Nucleus accumbens (tissue), 56 donors: ENCODE measurements around the gene BSDC1.
"Not testable (repeated sequence)": the region's sequence is repeated elsewhere in the genome, so short reads cannot be mapped to it uniquely, and the experiment has no call there.

ENCODE experiments used
- DNase-seq, 56 donors: peaks; one replicate each; lab custom pipeline; 2025; lab: John Stamatoyannopoulos, UW

BSDC1 gene

DNA sequence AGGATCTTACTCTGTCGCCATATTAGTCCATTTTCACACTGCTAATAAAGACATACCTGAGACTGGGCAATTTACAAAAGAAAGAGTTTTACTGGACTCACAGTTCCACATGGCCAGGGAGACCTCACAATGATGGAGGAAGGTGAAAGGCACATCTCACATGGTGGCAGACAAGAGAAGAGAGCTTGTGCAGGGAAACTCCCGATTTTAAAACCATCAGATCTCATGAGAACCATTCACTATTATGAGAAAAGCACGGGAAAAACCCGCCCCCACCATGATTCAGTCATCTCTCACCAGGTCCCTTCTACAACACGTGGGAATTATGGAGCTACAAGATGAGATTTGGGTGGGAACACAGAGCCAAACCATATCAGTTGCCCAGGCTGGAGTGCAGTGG, 2.3 kb upstream of the BSDC1 start:
- DNase-seq, result not testable (repeated sequence)

DNA sequence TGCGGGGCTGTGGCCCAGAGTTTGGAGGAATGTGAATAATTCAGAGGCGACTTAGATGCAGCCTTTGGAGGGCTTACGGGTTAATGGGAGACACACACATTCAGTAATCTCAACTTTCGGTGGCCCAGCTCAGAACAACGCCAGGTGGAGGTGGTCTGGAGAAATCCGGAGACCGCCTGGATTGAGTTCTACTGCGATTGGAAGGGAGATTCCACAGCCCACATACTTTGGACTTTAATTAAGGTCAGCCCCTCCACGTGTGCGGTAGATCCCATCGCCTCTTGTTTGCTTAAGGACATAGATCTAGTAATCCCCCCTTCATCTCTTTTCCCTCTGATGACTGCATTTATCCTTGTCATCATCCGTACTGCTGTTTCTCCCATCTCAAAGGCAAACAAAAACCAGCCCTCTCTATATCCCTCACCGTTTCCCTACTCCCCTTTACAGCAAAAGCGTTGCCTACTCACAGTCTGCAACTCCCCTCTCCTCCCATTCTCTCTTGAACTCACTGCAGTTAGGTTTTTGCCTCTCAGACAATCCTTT, 720 bp upstream of the BSDC1 start:
- DNase-seq, result peak in 1 of 56 donors; percentile 60

DNA sequence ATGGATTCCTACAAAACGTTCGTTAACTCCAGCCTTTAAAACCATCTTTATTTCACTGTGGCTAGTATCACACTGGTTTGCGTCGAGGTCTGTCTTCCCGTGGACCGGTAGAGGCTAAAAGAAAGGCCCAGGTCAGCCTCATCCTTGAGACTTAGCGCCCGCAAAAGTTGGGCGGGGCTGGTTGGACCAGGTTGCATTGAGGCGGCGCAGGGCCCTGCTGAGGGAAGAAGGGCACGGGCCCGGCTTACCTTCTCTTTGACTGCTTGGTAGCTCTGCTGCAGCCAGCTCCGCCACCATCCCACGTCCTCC, 455 bp downstream of the BSDC1 start:
- DNase-seq, result peak in 8 of 56 donors; percentile 27 to 69 (median 42)

DNA sequence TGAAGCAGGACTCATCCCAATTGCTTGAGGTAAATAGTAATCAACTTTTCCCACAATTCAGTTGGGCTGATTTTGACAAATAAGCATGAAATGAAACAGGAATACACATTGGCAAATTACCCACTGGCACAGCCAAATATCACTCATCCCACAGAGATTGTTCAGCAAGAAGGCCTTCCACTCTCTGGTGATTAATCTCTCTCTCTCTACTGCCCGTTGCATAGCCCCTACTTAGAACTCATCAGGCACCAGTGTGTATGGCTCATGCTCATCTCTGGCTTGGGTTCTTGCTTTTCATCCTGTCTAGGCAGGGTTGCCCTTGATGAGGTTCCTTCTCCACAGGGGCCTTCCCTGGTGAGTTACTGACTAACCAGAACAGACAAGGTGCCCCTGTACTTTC, 1.1 kb downstream of the BSDC1 start:
- DNase-seq, result no peak

DNA sequence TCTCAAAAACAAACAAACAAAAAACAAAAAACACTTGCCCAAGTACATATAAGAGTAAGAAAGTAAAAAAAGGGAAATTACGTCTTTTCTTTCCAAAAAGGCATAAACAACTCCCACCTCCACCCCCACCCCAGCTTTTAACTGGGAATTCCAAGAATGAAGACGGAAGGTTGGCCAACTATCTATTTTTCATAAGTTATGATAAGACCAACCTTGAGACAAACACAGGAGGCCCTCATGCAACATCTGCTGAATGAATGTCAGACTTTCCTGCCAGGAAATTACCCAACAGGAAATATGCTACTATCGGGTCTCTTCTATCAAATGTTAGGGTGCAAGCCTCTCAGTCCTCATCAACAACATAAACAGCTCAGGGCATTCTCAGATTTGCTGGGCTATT, 1.9 kb downstream of the BSDC1 start:
- no peak for DNase-seq

DNA sequence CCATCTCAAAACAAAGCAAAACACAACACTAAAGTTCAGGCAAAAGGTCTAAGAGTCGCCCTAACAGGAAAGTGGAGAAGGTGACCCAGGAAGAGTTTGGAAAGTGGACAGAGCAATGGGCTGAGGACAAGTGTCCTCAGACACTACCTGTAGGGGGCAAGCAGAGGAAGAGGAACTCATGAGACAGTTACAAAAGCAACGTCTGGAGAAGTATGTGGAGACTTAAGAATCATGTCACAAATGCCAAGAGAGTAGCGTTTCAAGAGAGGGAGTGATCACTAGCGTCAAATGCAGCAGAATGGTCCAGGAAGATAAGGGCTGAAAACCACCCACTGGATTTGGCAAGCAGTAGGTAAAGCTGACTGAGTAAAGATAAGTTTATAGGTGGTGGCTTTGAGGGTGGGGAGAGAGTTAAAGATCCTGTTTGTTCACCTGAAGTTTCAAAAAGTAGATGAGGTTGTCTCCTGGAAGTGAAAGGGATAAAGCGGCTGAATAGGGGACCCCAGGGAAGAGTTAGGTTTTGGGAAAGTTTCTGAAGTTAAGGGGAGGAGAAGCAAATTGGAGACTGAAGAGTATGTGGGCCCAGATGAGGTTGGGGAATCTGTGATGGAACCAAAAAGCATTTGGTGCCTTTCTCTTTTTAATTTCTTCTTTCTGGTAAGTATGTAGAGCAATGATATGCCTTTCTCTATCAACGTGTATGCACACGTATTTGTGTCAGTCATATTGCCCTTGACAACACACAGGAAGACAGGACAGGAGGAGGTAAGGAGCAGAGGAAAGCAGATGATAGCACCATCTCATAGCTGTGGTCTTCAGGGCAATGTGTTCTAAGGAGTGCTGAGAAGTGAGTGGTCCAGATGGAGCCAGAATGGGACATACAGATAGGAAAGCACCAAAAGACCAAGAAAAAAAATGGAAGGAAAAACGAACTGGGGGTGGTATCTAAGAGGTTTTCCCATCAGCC, 3.1 kb downstream of the BSDC1 start:
- no peak for DNase-seq

DNA sequence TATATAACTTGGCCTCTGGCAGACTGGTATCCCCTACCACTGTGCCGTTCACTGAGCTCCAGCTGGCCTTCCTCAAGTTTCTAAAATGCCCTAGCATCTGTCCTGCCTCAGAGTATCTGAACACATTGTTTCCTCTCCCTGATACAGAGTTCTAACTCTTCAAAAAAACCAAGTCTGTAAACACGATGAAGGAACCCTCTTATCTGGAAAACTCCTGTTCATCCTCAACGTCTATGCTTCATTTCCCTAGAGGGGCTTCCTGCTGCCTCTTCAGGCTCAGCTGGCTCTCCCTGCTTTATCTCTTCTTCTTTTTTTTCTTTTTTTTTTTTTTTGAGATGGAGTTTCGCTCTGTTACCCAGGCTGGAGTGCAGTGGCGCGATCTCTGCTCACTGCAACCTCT, 5.6 kb downstream of the BSDC1 start:
- no peak for DNase-seq

DNA sequence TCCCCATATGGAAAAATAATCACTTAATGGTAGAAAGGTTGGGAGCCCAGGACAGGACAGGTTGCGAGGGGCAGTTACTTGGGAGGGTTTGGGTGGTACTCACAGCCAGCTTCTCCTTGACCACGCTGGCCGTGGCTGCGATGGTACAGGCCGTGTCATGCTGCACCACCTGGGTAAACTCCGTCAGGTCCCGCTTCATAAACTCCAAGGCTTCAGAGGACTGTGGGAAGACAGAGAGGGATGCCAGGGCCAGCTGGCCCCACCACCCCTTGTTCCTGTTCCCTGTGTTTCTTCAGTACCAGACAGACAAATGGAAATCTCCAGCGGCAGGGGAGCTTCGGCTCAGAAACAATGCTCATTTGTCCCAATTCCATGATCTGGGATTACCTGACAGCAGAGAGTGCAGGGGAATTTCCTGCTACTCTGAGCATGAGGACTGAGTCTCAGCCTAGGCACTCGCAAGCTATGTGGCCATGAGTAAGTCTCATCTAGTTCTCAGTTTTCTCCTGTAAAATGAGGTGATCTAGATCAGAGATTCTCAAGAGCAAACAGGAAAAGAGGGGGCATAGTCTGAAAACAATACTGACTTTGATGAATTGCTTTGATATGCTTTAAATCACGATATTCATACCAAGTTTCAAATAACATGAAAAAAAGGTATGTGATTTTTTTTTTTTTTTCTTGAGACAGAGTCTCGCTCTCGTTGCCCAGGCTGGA, 7.4 kb downstream of the BSDC1 start:
- DNase-seq, result no peak

DNA sequence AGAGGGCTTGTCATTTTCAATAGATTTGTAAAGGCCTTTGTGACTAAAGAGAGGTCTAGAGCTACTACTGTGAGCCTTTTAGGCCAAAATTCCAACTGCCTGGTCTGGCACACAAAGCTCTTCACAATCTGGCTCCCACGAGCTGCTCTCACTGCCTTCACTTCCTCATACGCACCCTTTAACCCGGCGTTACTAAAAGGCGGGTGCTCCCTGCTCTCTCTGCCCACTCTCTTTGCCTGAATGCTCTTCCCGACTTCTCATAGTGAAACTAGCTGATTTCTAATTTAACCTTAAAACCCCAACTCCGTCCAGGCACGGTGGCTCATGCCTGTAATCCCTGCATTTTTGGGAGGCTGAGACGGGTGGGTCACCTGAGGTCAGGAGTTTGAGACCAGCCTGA, 14.2 kb downstream of the BSDC1 start:
- DNase-seq, result no peak

DNA sequence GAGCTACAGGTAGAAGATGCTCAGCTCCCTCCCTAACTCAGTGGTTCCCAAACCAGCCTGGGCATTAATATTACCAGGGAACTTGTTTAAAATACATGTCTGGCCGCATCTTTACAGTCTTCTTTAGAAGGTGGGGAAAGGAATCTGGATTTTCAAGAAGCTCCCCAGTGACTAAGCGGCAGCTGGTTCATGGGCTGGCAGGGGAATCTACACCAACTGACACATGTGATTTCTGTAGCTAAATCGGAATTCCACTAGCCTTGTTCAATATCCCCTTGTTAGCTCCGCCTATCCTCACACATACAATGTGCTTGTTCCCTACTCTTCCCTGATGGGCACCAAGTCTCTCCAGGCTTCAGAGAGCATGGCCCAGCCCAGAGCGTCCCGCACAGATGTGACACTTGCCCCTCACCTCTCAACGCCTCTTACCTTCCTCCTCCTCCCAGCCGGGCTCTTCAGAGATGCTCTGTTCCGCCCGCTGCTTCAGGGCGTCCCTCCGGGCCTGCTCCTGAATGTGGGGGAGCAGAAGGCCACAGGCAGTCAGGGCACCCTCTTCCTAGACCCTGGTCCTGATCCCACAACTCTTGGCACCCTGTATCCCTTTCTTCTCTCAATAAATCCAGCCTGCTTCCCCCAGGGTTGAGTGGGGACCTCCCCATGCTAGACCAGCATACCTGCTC, 16.6 kb downstream of the BSDC1 start:
- no peak for DNase-seq

DNA sequence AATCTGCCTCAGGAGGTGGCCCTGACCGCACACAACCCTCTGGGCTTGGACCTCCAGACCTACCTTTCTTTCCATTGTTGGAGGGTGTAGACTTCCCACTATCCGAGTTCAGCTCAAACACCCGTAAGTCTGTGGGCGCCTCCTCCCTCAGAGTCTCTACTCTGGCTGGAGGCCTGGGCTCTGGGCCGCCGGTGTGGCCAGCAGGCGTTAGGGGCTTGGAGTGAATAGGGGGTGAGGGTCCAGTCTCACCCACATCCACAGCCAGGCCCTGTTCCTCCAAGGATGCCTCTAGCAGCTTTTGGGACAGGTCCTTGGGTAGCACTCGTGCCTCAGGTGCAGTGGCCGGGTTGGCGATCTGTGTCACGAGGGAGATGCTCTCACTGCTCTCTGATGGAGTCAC, 18.0 kb downstream of the BSDC1 start:
- no peak for DNase-seq

DNA sequence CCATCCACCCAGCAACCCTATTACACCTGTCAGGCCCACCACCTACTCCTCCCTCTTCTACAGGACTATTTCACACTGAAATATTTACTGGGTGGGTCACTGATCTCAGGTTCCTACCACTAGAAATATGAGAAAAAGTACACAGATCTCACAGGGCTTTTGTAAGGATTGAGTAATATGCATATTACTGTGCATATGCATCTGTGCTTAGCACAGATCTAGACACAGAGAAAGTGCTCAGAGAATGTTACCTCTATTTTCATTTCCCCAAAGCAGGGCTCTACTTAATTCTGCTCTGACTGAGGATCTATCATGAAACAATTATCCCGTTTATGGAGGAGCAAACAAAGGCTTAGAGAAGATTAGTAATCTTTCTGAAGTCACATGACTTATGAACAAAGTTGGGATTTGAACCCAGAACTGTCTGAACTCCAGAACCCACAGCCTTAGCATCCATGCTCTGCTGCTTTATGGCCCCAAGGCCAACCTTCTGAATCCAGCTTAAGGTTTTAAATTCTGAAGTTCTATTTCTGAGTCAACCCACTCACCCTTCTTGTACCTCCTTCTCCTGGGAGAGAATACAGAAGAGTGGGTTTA, 20.1 kb downstream of the BSDC1 start:
- no peak for DNase-seq

DNA sequence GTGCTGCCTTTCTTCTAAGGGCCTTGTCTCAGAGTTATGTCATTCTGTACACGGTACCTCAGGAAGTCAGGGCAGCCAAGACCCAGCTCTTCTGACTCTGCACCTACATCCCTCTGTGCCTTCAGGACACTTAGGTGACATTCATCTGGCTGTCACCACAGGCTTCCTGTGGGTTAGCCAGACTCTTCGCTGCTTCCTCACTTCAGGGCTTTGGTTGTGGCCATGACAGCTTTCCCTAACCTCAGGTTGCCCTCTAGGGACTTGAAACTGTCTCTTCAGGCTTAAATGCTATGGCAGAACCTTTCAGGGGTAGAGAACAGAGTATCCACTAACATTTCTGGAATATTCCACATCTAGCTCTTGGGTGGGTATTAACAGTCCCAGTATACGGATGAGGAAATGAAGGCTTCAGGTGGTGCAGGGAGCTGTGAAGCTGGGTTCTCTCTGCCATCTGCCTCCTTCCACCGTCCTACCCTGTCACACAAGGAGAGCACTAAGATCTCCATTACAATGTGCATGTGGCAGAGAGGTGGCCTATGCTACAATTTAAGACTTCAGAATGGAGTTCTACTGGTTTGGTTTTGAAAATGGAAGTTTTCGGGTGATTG, 22.0 kb downstream of the BSDC1 start:
- no peak for DNase-seq

DNA sequence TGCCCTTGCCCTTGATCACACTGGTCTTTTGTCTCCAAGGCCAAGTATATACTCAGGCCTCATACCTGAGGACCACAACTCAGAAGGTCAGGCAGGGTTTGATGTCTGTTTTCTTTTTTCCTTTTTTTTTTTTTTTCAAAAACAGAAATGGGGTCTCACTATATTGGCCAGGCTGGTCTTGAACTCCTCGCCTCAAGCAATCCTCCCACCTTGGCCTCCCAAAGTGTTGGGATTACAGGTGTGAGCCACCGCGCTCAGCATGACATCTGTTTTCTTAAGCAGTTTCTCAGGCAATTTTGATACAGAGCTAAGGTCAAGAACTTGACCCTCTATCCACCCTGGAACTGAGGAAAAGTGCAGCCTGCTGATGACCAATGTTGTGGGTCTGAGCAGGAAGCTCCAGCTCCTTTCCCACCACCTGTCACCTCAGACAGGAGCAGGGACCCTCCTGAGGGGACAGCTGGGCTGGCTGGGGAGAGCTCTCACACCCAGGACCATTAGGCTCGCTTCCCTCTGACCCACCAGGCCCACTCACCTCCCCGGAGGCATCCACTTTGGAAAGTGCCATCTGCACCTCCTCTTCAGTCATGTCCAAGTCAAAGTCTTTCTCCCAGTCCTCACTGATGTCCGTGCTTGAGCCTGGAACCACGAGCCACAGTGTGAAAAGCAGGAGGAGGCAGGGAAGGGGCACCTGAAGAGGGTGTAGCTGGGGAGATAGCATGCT, 26.2 kb downstream of the BSDC1 start:
- no peak for DNase-seq

DNA sequence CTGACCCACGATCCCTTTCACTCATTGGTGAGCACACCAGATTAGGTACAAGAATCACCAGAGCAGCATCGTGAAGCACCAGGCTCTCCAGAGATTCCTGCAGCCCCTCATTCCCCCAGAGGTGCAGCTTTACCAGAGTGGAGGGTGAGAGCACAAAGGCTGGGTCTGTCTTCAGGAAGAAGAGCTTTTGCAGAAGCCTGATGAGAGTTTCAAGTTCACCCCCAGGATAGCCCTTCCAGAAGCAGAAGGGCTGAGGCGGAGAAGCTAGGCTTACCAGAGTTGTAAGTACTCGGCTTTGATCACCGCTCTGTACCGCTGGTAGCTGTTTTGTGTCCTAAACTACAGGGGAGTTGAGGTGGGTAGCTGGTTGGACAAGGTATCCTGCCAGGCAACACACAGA, 28.8 kb downstream of the BSDC1 start:
- DNase-seq, result no peak

DNA sequence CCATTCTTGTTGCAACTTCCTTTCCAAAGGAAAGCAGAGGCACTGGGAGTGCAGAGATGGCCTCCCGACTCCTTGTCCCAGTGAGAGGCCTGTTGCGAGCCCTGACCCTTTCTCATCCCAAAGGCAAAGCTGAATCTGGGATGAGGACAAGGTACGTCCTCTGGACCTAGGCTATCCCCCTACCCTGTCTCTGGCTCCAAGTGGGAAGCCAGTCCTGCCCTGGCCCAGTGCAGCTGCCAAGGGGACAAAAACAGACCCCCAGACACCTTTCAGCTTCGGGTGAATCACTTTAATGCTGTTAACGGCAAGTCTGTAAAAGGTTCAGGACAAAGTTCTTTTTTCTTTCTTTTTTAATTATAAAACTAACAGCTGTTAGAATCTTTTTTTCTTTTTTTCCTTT, 29.4 kb downstream of the BSDC1 start:
- DNase-seq, result no peak

DNA sequence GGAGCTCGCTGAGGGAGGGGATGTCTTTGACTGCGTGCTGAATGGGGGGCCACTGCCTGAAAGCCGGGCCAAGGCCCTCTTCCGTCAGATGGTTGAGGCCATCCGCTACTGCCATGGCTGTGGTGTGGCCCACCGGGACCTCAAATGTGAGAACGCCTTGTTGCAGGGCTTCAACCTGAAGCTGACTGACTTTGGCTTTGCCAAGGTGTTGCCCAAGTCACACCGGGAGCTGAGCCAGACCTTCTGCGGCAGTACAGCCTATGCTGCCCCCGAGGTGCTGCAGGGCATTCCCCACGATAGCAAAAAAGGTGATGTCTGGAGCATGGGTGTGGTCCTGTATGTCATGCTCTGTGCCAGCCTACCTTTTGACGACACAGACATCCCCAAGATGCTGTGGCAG, 30.5 kb downstream of the BSDC1 start:
- no peak for DNase-seq

DNA sequence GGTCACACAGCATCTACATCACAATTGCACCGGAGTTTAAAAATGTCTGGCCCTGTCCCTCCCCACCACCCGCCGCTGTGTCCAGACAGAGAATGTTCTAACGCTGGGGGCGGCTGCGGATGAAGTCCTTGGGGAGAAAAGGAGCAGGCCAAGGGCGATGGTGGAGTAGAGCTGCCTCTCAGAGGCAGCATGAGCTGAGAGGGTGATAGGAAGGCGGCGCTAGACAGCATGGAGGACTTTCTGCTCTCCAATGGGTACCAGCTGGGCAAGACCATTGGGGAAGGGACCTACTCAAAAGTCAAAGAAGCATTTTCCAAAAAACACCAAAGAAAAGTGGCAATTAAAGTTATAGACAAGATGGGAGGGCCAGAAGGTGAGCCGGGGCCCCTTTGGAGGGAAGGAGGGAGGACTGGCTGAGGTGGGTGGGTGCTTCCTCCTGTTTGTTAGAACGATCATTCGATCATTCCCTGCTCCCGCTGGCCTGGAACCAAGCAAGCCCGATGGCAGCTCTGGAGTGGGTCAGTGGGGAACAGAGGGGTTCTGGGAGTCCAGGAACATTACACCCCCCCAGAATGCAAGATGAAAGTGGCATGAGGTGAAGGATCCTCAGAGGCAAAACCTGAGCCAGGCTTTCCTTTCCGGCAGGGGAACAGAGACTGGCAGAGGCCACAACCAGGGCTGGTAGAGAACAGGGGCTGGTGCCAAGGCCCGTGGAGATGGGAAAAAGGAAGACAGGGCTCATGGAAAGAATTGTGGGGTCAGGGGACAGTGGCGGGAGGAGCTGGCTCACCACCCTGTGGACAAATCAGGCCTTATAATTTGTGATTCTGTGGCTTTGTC, 31.5 kb downstream of the BSDC1 start, which contains the start of the genes FAM229A and TSSK3:
FAM229A (minus strand) TSS at position 12 of the 840 bp plus-strand sequence. CDS start 394 bp downstream, outside the sequence.
TSSK3 (plus strand) TSS at position 66 of the 840 bp plus-strand sequence; CDS start at position 229, 163 bp downstream.
- DNase-seq, result peak in 3 of 56 donors; percentile 56 to 91 (median 58)
